Measurements from ENCODE around the gene TMEM154. TPM values are rescaled to one million over a fixed set of nuclear protein-coding genes. Genes with fewer than 3 reads are reported as not detected.

The TMEM154 gene
- polyA plus RNA-seq, 3 donors, result 24.7 to 157 (median 117) TPM

DNA sequence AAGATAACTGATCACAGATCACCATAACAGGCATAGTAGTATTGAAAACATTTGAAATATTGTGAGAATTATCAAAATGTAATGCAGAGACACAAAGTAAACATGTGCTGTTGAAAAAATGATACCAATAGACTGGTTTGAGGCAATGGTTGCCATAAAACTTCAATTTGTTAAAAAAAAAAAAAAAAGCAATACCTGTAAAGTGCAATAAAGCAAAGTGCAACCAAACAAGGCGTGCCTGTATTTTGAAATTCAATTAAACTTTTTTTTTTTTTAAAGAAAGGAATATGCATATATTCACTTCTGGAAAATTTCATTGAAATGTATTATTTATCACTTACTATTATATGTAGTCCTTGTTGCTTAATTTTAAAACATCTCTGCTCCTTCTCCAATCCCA lies 27.7 kb downstream of the TMEM154 start:
- Mint-ChIP-seq H3K4me3 (no peak overlapping the region), H3K27me3 (ENCODE audit: low read depth in 3 of 3) (no peaks in the 10 kb centered on the region), H3K27ac (no peak overlapping the region), H3K9me3 (peaks cover 5 to 11% (median 9%) of the 10 kb centered on the region in 7 donors), H3K4me1 (peaks cover 16% of the 10 kb centered on the region), H3K36me3 (peaks cover 64 to 84% of the 10 kb centered on the region in 2 donors)
- WGBS (ENCODE audit: insufficient coverage), result no CpG with 5 or more reads among the region's 1 CpG
- Histone ChIP-seq H3K27ac (ENCODE audit: low read depth in 1 of 2, low read length in 2 of 2) (no peak overlapping the region), H3K4me2 (replicated peaks; ENCODE audit: extremely low read depth, low read length, poor library complexity, severe bottlenecking) (no peak overlapping the region), H3K9me3 (replicated peaks in 1 of 2; ENCODE audit: control insufficient read depth in 1 of 2, insufficient read depth in 1 of 2, low read length in 2 of 2) (peaks cover 4 to 16% of the 10 kb centered on the region in 2 donors), H3K79me2 (ENCODE audit: insufficient read depth, low read length) (peaks cover 29% of the 10 kb centered on the region), H3K36me3 (replicated peaks in 1 of 2; ENCODE audit: control insufficient read depth in 1 of 2, insufficient read depth in 2 of 2, low read length in 2 of 2) (peaks cover 50 to 85% of the 10 kb centered on the region in 2 donors), H3K27me3 (ENCODE audit: control insufficient read depth in 2 of 2, insufficient read depth in 2 of 2, low read length in 2 of 2) (no peaks in the 10 kb centered on the region), H3K4me1 (ENCODE audit: control insufficient read depth in 1 of 2, insufficient read depth in 2 of 2, low read length in 2 of 2) (peaks cover 0 to 10% of the 10 kb centered on the region in 2 donors), H2AFZ (ENCODE audit: insufficient read depth, low read depth, low read length, poor library complexity, severe bottlenecking) (no peak overlapping the region), H4K20me1 (ENCODE audit: insufficient read depth, low read length) (peaks cover 31% of the 10 kb centered on the region), H3K4me3 (replicated peaks in 1 of 3; ENCODE audit: low read depth in 2 of 3, low read length in 3 of 3) (no peak overlapping the region), H3K9ac (ENCODE audit: insufficient read depth, low read length, poor library complexity, severe bottlenecking) (no peak overlapping the region)
- TF ChIP-seq, protein P1, sequence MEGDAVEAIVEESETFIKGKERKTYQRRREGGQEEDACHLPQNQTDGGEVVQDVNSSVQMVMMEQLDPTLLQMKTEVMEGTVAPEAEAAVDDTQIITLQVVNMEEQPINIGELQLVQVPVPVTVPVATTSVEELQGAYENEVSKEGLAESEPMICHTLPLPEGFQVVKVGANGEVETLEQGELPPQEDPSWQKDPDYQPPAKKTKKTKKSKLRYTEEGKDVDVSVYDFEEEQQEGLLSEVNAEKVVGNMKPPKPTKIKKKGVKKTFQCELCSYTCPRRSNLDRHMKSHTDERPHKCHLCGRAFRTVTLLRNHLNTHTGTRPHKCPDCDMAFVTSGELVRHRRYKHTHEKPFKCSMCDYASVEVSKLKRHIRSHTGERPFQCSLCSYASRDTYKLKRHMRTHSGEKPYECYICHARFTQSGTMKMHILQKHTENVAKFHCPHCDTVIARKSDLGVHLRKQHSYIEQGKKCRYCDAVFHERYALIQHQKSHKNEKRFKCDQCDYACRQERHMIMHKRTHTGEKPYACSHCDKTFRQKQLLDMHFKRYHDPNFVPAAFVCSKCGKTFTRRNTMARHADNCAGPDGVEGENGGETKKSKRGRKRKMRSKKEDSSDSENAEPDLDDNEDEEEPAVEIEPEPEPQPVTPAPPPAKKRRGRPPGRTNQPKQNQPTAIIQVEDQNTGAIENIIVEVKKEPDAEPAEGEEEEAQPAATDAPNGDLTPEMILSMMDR (IDR thresholded peaks at IDR 0.05), result no peak
- no peak for DNase-seq
- intact Hi-C loops (cut with micrococcal nuclease), result no loop called here

DNA sequence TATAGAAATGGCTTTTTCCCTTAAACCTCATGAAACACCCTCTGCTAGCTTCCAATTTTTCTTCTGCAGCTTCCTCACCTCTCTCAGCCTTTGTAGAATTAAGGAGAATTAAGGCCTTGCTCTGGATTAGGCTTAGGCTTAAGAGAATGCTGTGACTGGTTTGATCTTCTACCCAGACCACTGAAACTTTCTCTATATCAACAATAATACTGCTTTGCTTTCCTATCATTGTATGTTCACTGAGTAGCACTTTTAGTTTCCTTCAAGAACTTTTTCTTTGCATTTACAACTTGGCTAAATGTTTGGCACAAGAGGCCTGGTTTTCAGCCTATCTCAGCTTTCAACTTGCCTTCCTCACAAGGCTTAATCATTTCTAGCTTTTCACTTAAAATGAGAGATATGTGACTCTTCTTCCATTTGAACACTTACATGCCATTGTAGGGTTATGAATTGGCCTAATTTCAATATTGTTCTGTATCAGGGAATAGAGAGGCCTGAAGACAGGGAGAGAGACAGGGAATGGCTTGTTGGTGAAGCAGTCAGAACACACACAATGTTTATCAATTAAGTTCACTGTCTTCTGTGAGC lies 28.2 kb downstream of the TMEM154 start:
- no peak overlapping the region for H3K4me2 ChIP-seq (replicated peaks; ENCODE audit: extremely low read depth, low read length, poor library complexity, severe bottlenecking)
- peaks cover 20% of the 10 kb centered on the region for H3K4me1 Mint-ChIP-seq
- no peak overlapping the region for H3K4me3 Mint-ChIP-seq
- H3K9me3 ChIP-seq (replicated peaks in 1 of 2; ENCODE audit: control insufficient read depth in 1 of 2, insufficient read depth in 1 of 2, low read length in 2 of 2), result peaks cover 0 to 12% of the 10 kb centered on the region in 2 donors
- H3K27ac ChIP-seq (ENCODE audit: low read depth in 1 of 2, low read length in 2 of 2), result peak overlapping the region in 1 of 2 donors; percentile 22
- H3K9me3 Mint-ChIP-seq, result peaks cover under 1 to 7% (median 3%) of the 10 kb centered on the region in 7 donors
- H3K4me1 ChIP-seq (ENCODE audit: control insufficient read depth in 1 of 2, insufficient read depth in 2 of 2, low read length in 2 of 2), result peaks cover 3 to 11% of the 10 kb centered on the region in 2 donors
- H3K4me3 ChIP-seq (replicated peaks in 1 of 3; ENCODE audit: low read depth in 2 of 3, low read length in 3 of 3), result no peak overlapping the region
- no peak overlapping the region for H3K27ac Mint-ChIP-seq
- peaks cover 55 to 85% of the 10 kb centered on the region in 2 donors for H3K36me3 ChIP-seq (replicated peaks in 1 of 2; ENCODE audit: control insufficient read depth in 1 of 2, insufficient read depth in 2 of 2, low read length in 2 of 2)
- TF ChIP-seq, protein P1 (IDR thresholded peaks at IDR 0.05), result no peak
- no peak for DNase-seq
- peaks cover 31% of the 10 kb centered on the region for H4K20me1 ChIP-seq (ENCODE audit: insufficient read depth, low read length)
- H3K79me2 ChIP-seq (ENCODE audit: insufficient read depth, low read length), result peaks cover 24% of the 10 kb centered on the region
- no peaks in the 10 kb centered on the region for H3K27me3 Mint-ChIP-seq (ENCODE audit: low read depth in 3 of 3)
- no peak overlapping the region for H3K9ac ChIP-seq (ENCODE audit: insufficient read depth, low read length, poor library complexity, severe bottlenecking)
- H3K36me3 Mint-ChIP-seq, result peaks cover 64 to 84% of the 10 kb centered on the region in 2 donors
- intact Hi-C loops (cut with micrococcal nuclease), result no loop called here
- H2AFZ ChIP-seq (ENCODE audit: insufficient read depth, low read depth, low read length, poor library complexity, severe bottlenecking), result no peak overlapping the region
- H3K27me3 ChIP-seq (ENCODE audit: control insufficient read depth in 2 of 2, insufficient read depth in 2 of 2, low read length in 2 of 2), result no peaks in the 10 kb centered on the region
